Measurements from ENCODE around the gene NHSL2. TPM values are rescaled to one million over a fixed set of nuclear protein-coding genes. Genes with fewer than 3 reads are reported as not detected.

The NHSL2 gene
- polyA plus RNA-seq, 1 of the 3 experiments (the other 2 are of a cell fraction), result 0.61 TPM

GRCh38 chrX:71991164-71991563 lies 80.5 kb downstream of the NHSL2 start:
- no peak overlapping the region for H2AFZ ChIP-seq (ENCODE audit: low read depth)
- no peaks in the 10 kb centered on the region for H3F3A ChIP-seq (replicated peaks; ENCODE audit: insufficient read depth)
- TF ChIP-seq RAD21 (IDR thresholded peaks at IDR 0.05; ENCODE audit: low read length) (no peak), RFX5 (IDR thresholded peaks at IDR 0.05; ENCODE audit: low read length) (no peak), RCOR1 (IDR thresholded peaks at IDR 0.05; ENCODE audit: low read length) (no peak), POLR2AphosphoS5 (IDR thresholded peaks at IDR 0.05; ENCODE audit: low read depth, low read length) (no peak), FOXJ3 (CRISPR knock-in tag; IDR thresholded peaks at IDR 0.05) (no peak), USF1 (IDR thresholded peaks at IDR 0.05; ENCODE audit: borderline replicate concordance, low read depth) (no peak), MAX (IDR thresholded peaks at IDR 0.05; ENCODE audit: low read depth) (no peak), TCF12 (IDR thresholded peaks at IDR 0.05) (no peak), PBX3 (IDR thresholded peaks at IDR 0.05) (no peak), EP300 (IDR thresholded peaks at IDR 0.05; ENCODE audit: borderline replicate concordance in 1 of 2, low read depth in 1 of 2, low read length in 1 of 2) (no peak), ELF1 (IDR thresholded peaks at IDR 0.05) (no peak), REST (IDR thresholded peaks at IDR 0.05; ENCODE audit: low read depth, low read length) (no peak)
- no peak overlapping the region for H3K27ac ChIP-seq (ENCODE audit: low read depth in 2 of 2, low read length in 1 of 2)
- CTCF ChIA-PET, result no interaction called here
- H3K9ac ChIP-seq, result no peak overlapping the region
- no peak overlapping the region for H3K4me2 ChIP-seq
- no peaks in the 10 kb centered on the region for H3K9me2 ChIP-seq
- 49% methylated on average over 4 of the region's 4 CpGs for whole genome bisulfite sequencing (ENCODE audit: low lambda C conversion rate)
- no peaks in the 10 kb centered on the region for H3K9me3 ChIP-seq
- POLR2A ChIA-PET, result no interaction called here
- H3K4me1 ChIP-seq (ENCODE audit: control insufficient read depth in 1 of 2, insufficient read depth in 2 of 2, low read depth in 1 of 2, low read length in 1 of 2), result no peaks in the 10 kb centered on the region; a peak in 1 of 4 replicates
- no peaks in the 10 kb centered on the region for H3K79me2 ChIP-seq (ENCODE audit: insufficient read depth)
- H4K20me1 ChIP-seq (ENCODE audit: insufficient read depth), result no peaks in the 10 kb centered on the region
- H3K27me3 ChIP-seq (ENCODE audit: insufficient read depth), result peaks cover 11% of the 10 kb centered on the region; the same call in 1 of the 2 replicates
- no peaks in the 10 kb centered on the region for H3K36me3 ChIP-seq (replicated peaks in 1 of 2; ENCODE audit: control insufficient read depth in 1 of 2, insufficient read depth in 2 of 2, low read length in 1 of 2)
- H3K4me3 ChIP-seq (ENCODE audit: low read depth in 2 of 2, low read length in 1 of 2), result no peak overlapping the region
- DNase-seq, result no peak

- H3K9me2 ChIP-seq, result no peaks in the 10 kb centered on the region
- CTCF ChIA-PET, result interaction anchor here (0.6 to 1.3 kb wide), 3 partner anchors 8 to 141 kb away, joined by 3 to 4 read pairs (median 3); no protein-coding TSS in a partner anchor
- H2AFZ ChIP-seq (ENCODE audit: low read depth), result no peak overlapping the region
- H3K9me3 ChIP-seq, result no peaks in the 10 kb centered on the region
- WGBS (ENCODE audit: low lambda C conversion rate), result 64% methylated on average over 8 of the region's 8 CpGs
- no peaks in the 10 kb centered on the region for H3F3A ChIP-seq (replicated peaks; ENCODE audit: insufficient read depth)
- no peaks in the 10 kb centered on the region; the same call in 1 of the 2 replicates for H4K20me1 ChIP-seq (ENCODE audit: insufficient read depth)
- POLR2A ChIA-PET, result no interaction called here
- peaks cover 11% of the 10 kb centered on the region; the same call in 1 of the 2 replicates for H3K27me3 ChIP-seq (ENCODE audit: insufficient read depth)
- no peak overlapping the region for H3K9ac ChIP-seq
- no peak for DNase-seq
- no peak overlapping the region for H3K4me2 ChIP-seq
- no peaks in the 10 kb centered on the region for H3K79me2 ChIP-seq (ENCODE audit: insufficient read depth)
- H3K4me3 ChIP-seq (ENCODE audit: low read depth in 2 of 2, low read length in 1 of 2), result no peak overlapping the region
- H3K27ac ChIP-seq (ENCODE audit: low read depth in 2 of 2, low read length in 1 of 2), result no peak overlapping the region
- no peaks in the 10 kb centered on the region; a peak in 1 of 4 replicates for H3K4me1 ChIP-seq (ENCODE audit: control insufficient read depth in 1 of 2, insufficient read depth in 2 of 2, low read depth in 1 of 2, low read length in 1 of 2)
- no peaks in the 10 kb centered on the region for H3K36me3 ChIP-seq (replicated peaks in 1 of 2; ENCODE audit: control insufficient read depth in 1 of 2, insufficient read depth in 2 of 2, low read length in 1 of 2)
- no peak for TF ChIP-seq RFX5 (IDR thresholded peaks at IDR 0.05; ENCODE audit: low read length)
- TF ChIP-seq MXI1 (IDR thresholded peaks at IDR 0.05; ENCODE audit: low read depth, low read length), result no peak
- no peak for TF ChIP-seq RCOR1 (IDR thresholded peaks at IDR 0.05; ENCODE audit: low read length)
- TF ChIP-seq ZBTB33 (IDR thresholded peaks at IDR 0.05; ENCODE audit: borderline replicate concordance, low read depth), result no peak
- no peak for TF ChIP-seq REST (IDR thresholded peaks at IDR 0.05; ENCODE audit: low read depth, low read length)
Measured at GRCh38 chrX:71992711-71993110, 82.1 kb downstream of the NHSL2 start.
